Measurements from ENCODE around the gene ZDHHC1.
A peak's percentile ranks its signal among the peaks of the same experiment; 100 is the strongest.
"Not testable (repeated sequence)": the region's sequence is repeated elsewhere in the genome, so short reads cannot be mapped to it uniquely, and the experiment has no call there.

The ZDHHC1 gene

DNA sequence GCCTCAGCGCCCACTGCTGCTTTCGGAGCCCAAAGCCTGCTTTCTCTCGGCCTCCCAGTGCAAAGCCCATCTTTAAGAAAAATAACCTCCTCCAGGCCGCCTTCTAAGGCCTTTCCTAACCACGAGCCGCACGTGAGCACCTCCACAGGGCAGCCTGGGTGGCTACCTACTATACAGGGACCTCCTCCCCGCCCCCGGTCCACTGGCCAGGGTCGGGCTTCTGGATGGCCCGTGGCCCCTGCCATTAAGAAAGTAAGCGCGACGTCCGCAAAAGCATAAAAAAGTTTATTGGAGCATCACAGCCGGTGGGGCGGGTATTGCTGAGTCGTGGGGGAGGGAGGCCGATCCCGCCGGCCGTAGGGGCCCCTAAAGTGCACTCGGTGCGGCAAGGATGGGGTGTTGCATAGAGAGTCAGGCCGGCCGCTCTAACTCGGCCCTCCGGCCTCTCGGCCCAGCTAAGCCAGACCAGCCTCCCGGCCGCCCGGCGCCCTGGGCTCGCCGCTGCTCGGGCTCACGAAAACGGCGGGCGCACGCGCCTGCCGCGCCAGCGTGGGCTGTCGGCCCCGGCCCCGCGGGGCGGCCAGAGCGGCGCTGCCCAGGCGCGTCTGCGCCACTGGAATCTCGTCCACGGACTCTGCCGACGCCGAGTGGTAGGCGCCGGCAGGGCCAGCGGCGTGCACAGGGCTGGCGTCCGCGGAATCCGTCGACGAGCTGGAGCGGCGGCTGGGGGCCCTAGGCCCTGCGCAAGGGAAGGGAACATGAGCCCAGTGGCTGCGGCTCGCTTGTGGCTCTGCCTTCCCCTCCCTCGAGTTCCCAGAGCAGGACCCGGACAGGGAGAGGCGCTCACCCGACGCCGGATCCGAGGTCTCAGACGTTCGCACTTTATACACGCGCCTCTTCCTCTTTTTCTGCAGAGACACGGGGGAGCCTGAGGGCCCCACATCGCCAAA is 21.8 kb downstream of the ZDHHC1 start:
- DNase-seq (ENCODE audit: low spot score), result no peak

DNA sequence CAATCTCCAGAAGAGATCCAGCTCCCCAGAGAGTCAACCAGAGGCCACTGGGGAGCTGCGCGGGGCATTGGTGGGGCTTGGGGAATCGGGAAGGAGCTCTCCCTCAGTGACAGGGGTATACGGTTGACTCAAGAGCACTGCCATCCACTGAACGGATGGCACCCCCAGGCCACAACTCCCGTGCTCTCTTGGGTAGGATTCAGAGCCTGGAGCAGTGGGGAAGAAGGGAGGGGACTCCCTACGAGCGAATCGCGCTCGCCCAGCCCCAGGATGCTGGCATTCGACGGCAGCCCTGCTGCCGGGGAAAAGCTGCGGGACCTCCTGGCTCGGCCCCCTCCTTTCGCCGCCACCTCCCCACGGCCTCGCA is 22.5 kb downstream of the ZDHHC1 start:
- DNase-seq (ENCODE audit: low spot score), result no peak

DNA sequence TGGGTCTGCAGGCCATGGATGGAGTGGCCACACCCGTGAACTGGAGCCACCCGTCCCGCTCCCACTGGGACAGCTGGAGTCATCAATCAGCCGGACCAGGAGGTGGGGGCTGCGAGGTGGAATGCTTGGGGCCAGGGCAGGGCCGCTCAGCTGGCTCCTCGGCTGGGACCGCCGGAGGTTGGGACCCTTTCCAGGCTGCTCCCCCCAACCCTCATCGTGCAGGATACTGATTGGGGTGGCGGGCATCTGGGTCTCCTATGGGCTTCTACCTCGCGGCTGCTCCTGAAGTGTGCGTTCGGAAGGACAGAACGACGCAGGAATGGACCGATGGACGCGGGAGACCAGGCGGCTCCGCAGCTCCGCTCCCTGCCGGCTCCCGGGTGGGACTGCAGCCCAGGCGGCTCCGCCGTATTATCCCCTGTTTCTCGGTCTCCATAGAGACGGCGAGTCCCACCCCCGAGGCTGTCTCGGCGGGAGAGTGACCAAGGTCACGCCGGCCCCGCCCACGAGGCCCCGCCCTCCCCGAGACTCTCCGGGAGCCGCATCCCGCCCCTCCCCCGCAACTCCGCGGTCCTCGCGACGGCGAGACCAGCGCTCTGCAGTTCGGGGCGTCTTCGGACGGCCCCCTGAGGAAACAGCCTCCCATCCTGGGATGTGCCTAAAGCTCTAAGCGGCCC is 23.0 kb downstream of the ZDHHC1 start, which contains the start of gene TPPP3:
Gene TPPP3 (minus strand): TSS at position 388 of the 677 bp plus-strand sequence. CDS start 2,387 bp downstream, outside the sequence.
- peak; percentile 90 for DNase-seq (ENCODE audit: low spot score)

DNA sequence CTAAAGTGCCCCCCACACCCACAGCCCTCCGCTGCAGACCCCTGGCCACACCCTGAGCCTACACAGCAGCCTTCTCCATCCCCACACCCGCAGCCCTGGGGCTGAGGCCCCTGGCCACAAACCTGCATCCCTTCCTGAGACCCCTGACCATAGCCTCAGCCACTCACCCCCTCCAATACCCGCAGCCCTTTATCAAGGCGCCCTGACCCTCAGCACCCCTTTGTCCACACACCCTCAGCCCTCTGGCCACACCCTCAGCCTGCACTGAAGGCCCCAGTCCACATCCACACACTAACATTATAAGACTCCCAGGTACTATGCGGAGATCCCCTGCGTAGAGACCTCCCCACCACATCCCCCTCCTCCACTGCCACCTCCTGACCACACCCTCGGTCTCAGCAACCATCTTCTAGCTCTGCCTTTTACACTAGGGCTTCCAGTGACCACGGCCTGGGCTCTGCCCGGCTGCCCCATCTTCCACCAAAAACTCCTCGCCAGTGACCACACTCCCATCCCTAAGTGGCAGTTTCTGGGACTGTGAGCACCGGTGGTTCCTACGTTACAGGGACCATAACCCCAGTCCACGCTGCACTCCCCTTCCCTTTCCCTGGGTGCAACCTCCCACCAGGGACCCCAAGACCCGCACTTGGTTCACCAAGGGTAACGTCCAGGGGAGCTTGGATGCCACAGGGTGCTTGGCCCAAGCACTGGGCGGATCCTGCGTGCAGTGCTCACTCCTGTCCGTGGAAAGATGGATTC is 23.8 kb downstream of the ZDHHC1 start:
- DNase-seq (ENCODE audit: low spot score), result no peak

DNA sequence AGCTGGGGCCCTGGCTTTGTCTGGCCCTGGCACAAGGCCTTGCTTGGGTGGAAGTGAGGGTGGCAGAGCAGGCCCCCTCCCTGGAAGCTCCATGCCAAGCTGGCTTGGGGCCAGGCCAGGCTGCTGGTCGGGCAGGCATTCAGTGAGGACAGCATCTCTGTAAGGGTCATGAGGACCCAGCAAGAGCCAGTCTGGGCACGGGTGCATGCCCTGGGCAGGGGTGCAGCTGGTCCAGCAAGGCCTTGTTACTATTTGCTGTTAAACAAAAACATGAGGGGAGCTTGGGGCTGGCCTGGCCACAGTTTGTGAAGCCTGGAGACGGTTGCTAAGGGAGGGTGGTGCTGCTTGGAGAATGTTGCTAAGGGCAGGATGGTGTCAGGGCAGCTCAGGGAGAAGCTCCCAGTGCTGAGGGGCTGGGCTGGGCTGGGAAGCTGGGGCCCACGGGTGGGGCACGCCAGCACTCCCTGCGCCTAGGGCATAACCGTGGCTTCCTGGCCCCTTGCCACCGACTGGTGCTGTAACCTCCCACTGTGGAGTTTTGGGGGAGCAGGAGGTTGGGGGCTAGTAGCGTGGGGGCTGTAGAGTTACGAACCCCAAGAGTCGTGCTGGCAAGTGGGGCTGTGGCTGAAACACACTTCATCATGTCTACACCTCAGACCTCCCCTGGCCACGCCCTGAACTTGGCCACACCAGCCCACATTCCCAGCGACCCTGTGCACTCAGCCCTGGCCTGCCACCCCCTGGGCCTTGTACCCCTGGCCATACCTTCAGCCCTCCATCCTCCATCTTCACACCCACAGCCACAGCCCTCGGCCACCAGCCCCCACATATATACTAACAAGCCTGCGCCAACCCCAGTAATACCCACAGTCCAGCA is 24.6 kb downstream of the ZDHHC1 start:
- DNase-seq (ENCODE audit: low spot score), result no peak

DNA sequence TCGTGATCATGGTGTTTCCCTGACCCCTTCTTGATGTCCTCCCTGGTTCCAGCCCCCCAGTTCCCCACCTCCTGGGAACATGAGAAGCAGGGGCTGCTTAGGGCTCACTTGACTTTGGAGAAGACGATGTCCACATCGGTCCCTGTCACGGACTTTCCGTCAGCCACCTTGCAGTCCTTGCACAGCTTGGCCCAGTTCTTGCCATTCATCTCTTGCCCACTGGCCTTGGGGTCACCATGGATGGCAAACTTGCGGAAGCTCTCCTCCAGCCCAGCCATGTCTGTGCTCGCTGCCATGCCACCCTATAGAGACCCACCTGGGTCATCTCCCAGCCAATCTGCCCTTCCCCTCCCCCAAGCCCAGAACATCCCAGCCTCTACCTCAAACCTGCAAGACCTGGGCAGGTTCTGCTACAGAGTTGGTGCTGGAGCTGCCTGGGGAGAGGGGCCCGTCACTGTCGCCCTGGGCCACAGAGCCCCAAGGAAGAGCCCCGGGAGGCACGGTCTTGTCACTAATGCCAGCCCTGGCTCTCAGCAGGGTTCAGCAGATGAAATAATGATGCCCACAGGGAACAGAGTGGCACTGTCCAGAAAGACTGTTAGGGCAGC is 25.4 kb downstream of the ZDHHC1 start:
- no peak for DNase-seq (ENCODE audit: low spot score)

DNA sequence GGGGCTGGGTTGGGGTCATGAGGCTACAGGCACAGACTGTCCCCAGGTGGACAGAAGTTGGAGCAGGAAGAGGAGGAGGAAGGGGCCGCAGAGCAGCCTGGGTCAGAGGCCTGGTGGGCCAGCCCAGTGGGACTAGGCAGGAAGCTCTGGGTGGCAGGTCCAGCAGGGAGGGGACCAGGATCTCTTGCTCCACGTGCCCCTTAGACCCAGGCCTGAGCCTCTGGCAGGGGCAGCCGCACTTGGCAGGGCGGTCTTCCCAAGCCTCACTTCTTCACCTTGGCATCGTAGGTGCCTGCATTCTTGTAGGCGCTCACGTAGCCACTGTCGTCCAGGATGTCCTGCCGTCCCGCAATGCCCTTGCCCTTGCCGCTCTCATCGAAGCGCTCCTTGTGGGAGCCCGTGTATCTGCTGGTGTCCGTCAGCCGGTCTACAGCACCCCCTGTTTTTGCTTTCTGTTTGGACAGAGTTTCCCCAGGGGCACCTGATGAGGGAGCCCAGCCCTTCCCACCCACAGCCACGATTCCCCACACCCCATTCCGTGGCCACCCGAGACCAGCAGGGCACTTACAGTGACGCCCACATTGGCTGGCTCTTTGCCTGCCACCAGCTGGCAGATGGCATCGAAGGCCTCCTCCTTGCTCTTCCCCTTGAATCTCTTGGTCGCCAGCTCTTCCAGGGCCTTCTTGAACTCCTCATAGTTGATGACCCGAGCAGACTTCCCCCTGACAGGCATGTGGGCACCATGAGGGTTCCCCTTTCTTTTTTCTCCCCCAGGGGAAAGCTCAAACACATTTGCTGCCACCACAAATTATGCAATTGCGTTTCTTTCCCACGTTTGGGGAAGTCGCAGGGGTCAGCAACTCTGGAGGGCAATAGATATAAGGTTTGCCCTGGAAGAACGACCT is 26.1 kb downstream of the ZDHHC1 start:
- no peak for DNase-seq (ENCODE audit: low spot score)

DNA sequence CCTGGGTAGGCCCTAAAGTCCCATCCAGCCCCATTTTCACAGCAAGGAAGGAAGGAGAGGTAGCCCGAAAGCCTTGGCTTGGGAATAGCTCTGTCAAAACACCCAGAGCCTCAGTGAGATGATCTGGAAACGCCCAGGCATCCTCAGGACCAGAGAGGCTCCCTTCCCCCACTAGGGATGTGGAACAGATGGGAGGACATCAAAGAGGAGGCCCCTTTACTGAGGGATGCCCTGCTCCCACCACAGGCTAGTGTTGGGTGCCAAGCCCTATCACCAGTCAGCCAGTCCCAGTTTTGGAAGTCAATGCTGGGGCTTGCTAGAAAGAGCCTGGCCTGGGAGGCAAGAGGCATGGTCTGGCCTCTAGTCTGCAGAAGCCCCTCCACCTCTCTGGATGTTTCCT is 27.7 kb downstream of the ZDHHC1 start:
- no peak for DNase-seq (ENCODE audit: low spot score)

DNA sequence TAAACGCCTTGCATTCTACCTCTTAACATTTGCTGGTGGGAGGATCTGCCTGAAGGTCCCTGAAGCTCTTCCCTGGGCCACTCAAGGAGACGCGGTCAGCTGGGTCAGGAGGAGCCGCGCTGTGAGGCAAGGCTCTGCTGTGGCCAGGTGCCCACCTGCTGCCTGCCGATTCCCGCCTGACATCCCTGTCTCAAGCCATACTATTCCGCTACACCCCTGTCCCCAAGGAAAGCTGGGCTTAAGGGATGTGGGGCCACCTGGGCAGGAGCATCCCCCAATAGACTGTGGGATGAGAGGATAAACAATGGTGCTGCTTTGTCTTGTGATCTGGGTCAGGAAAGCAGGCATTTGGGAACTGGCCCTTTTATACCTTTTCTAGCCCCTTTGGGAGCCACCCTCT is 28.1 kb downstream of the ZDHHC1 start:
- no peak for DNase-seq (ENCODE audit: low spot score)

DNA sequence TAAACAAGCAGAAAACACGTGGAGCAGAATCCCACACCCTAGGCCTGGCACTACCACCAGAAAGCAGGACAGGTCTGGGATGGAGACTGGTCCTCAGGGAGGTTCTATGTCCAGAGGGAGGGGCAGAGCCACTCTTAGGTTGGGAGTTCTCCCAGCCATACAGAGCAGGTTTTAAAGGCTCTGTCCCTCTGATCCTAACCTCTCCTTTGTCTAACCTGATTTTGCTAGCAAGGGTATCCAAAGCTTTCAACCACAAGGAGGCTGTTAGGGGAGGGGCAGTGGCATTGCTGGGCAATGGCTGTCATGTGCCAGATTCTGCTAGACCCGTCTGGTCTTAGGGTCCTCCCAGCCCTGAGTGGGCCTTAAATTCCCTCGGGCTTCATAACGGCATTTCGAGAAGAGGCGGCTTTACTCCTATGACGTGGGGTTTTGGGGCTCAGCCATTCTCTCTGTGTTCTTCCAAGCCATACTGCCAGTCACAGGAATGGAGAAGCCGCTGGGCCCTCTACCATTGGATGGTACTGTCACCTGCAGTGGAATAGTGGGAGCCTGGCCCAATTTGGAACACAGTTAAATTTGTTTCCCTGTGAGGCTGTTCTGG is 28.7 kb downstream of the ZDHHC1 start:
- DNase-seq (ENCODE audit: low spot score), result no peak

DNA sequence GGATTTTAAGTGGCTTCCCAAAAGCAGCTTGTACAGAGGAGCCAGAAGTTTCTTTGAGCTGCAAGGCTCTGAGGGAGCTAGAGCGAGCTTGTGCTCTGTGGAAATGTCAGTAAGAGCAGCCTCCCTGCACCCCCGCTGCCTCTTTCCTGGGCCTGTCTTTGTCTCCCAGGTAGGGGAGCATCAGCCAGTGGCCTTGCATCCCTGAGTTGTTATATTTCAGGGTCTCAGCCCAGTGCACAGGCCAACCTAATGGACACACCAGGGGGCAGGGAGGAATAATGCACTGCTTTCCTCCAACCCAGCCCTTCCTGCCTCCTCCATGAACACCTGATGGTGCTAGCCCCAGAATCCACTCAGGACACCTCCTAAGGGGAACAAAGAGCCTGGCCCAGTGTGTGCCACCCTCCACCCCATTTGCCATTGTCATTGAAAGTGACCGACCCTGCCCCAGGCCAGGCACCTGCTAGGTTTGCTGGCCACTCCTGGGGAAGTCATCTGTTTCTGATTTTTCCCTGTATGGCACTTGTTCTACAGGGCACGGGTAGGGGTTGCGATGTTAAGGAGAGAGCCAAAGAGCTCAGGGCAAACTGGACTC is 29.3 kb downstream of the ZDHHC1 start:
- no peak for DNase-seq (ENCODE audit: low spot score)

DNA sequence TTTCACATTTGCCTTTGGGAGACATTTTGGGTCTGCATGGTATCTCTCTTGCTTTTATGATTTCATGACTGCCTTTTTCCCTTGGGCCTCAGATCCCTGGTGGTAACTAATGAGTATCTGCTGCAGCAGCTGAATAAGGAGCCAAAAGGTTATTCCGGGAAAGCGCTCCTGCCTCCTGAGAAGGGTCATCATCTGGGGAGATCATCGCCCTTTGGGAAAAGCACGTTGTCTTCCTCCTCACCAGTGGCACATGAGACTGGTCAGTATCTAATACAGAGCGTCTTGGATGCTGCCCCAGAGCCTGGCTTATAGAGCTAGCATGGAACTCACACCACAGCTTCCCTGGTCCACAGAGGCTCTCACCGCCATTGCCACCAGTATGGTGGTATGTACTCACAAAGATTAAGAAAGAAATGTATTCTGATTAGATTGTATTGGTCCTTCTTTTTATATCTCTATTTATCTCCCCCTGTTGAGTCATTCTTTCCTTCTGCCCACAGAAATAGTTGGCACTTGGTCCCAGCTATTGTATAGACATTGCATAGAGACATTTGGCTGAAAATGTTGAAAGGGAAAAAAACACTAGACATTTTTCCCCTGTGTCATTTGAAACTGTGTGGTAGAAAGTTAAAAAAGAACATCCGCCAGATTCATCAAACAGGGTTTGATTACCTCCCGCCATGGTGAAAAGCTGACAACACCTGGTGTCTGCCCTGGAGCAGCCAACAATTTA is 31.3 kb downstream of the ZDHHC1 start:
- DNase-seq (ENCODE audit: low spot score), result no peak

DNA sequence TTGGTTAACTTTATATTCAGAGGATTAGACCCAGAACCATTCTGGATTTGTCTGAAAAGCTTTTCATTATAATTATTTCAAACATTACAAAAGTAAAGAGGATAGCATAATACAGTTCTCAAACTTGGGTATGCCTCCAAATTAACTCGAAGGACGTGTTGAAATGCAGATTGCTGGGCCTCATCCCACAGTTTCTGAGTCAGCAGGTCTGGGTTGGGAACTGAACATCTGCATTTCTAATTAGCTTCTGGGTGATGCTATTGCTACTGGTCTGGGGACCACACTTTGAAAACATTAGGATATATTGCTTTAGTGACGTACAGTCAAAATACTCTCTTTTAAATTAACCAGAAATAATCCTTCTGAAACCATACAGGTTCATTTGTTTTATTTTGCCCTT is 33.0 kb downstream of the ZDHHC1 start:
- no peak for DNase-seq (ENCODE audit: low spot score)

DNA sequence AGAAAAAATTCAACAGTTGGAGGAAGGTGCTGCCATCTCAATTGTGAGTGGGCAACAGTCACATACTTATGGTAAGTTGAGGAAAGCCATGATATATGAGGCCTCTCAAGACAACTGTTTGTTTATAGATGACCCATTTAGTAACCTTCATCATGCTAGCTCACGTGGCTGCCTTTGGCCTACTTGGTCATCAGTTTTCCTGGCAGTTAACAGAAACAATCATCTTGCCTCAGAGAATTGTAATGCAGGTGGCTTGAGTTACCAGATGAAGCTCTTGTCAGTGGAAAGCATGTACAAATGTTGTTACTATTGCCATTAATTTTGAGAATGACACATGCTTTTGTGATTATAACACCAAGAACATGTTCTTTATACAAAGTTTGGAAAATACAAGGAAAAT is 37.6 kb downstream of the ZDHHC1 start:
- no peak for DNase-seq (ENCODE audit: low spot score)

DNA sequence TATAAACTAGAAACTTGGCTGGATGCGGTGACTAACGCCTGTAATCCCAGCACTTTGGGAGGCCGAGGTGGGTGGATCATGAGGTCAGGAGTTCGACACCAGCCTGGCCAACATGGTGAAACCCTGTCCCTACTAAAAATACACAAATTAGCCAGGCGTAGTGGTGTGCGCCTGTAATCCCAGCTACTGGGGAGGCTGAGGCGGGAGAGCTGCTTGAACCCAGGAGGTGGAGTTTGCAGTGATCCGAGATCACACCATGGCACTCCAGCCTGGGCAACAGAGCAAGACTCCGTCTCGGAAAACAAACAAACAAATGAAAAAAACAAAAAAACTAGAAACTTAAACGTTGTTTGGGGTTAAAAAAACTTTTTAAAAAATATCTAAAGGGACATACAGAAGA is 40.3 kb downstream of the ZDHHC1 start:
- DNase-seq (ENCODE audit: low spot score), result not testable (repeated sequence)

DNA sequence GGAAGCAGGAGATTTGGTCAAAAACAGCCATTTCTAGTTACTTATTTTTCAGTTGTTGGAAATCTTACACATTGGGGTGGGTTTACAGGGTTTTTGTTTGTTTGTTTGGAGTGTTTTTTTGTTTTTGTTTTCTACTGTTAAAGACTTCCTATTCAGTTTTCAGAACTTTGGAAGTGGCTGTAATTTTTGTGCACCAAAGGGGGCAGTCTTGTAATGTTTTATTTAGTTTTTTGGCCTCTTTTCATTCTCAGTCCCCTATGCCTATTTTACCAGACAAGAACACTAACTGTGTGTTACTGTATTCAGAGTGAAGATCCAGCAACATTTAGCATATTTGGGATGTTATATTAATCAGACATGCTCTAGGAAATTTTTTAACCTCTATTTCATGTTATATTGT is 43.6 kb downstream of the ZDHHC1 start:
- no peak for DNase-seq (ENCODE audit: low spot score)

DNA sequence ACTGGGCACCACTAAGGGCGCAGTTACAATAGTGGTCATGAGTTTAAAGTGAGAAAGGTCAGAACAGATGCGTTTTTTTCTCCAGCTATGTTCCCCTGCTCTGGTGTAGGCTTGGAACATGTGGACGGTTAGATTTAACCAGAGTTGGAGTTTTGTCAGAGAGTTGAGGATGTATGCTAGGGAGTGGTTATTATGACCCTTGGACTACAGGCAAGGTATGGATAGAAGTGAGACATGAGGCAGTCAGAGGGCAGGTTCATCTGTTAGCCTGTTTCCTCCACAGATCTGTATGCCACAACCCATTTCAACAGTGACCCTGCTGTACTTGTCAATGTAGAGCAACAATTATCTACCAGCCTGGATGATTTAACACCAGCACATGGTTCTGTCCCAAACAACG is 45.6 kb downstream of the ZDHHC1 start:
- no peak for DNase-seq (ENCODE audit: low spot score)

DNA sequence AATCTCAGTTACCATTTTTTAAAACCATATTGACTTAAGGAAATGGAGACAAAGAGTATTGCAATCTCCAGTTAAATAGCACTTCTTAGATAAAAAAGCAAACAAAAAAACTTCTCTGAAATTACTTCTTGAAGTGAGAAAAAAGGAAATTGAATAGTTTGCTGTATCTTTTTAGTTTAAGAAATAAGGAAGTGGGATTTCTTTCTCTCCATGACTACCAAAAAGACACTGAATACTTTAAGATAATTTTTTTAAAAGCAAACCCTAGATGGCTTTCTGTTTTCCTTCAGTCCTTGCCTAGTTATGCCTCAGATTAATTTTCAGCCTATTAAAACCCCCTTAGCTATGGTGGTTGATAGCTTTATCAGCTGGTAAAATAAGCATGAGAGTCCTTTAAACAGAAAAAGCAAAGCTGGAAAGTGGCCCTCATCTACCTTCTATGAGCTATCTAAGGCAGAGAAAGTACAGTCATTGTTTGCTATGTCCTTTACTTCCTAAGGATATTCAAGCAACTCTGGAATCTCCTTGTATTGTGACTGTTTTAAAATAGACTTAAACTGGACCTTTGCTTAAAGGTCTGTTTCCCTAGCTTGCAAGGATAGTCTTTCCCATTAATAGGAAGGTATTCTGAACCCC is 51.6 kb downstream of the ZDHHC1 start:
- DNase-seq (ENCODE audit: low spot score), result no peak

Data from HuH-7.5 (cell line).